Erythroblast (primary cell): ENCODE results near the gene CEACAM5.
"Not testable (repeated sequence)": the region's sequence is repeated elsewhere in the genome, so short reads cannot be mapped to it uniquely, and the experiment has no call there.

ENCODE experiments used
- DNase-seq, 2 experiments: peaks; one replicate each; lab custom pipeline; 2025; lab: John Stamatoyannopoulos, UW
- GATA1 ChIP-seq: IDR thresholded peaks from 2 replicates; pipeline ENCODE4 v1.6.1; 2011; ENCODE audit warnings: low read depth, mild to moderate bottlenecking, control low read depth, low read length, moderate library complexity
- POLR2A ChIP-seq: IDR thresholded peaks from 2 replicates; pipeline ENCODE4 v1.6.1; 2011; ENCODE audit warnings: mild to moderate bottlenecking, low read length

The CEACAM5 gene

DNA sequence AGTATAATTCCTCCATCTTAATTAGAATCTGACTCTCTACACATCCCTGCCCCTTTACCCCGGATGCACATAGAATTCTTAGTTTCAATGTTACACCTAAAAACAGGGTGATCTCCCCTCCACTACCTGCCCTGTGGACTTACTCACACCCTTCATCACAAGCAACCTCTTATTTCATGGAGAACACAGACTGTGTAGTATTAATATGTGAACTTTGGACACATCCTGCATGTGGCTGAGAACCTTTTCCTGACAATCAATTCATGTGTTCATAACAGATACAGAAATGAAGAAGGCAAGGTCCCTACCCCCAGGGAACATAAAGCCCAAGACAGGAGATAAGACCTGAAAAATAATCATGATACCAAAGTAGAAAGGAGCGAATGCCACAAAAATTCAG lies 58.7 kb downstream of the CEACAM5 start:
- DNase-seq, result no peak
- no peak for TF ChIP-seq POLR2A
- no peak for TF ChIP-seq GATA1

DNA sequence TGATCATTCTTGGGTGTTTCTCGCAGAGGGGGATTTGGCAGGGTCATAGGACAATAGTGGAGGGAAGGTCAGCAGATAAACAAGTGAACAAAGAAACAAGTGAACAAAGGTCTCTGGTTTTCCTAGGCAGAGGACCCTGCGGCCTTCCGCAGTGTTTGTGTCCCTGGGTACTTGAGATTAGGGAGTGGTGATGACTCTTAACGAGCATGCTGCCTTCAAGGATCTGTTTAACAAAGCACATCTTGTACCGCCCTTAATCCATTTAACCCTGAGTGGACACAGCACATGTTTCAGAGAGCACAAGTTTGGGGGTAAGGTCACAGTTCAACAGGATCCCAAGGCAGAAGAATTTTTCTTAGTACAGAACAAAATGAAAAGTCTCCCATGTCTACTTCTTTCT lies 59.7 kb downstream of the CEACAM5 start:
- not testable (repeated sequence) for DNase-seq

DNA sequence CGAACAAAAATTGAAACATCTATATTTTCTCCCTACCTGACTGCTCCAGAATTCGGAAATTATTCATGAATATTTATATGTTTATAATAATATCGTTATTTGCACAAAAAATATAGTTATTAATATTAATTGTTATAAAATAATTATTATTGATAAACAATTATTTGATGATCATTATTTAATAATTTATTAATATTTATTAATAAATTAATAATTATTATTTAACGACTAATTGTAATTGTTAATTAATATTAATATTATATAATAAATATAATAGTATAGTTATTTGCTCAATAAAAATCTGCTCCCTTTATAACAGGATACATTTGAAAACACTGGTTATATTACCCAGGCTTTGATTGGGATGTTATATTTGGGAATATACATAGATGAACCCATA lies 61.2 kb downstream of the CEACAM5 start:
- DNase-seq, result no peak
- TF ChIP-seq POLR2A (no peak), GATA1 (no peak)

DNA sequence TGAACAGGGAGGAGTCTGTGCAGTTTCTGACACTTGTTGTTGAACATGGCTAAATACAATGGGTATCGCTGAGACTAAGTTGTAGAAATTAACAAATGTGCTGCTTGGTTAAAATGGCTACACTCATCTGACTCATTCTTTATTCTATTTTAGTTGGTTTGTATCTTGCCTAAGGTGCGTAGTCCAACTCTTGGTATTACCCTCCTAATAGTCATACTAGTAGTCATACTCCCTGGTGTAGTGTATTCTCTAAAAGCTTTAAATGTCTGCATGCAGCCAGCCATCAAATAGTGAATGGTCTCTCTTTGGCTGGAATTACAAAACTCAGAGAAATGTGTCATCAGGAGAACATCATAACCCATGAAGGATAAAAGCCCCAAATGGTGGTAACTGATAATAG lies 63.0 kb downstream of the CEACAM5 start:
- no peak for DNase-seq
- TF ChIP-seq GATA1, result no peak
- TF ChIP-seq POLR2A, result no peak

DNA sequence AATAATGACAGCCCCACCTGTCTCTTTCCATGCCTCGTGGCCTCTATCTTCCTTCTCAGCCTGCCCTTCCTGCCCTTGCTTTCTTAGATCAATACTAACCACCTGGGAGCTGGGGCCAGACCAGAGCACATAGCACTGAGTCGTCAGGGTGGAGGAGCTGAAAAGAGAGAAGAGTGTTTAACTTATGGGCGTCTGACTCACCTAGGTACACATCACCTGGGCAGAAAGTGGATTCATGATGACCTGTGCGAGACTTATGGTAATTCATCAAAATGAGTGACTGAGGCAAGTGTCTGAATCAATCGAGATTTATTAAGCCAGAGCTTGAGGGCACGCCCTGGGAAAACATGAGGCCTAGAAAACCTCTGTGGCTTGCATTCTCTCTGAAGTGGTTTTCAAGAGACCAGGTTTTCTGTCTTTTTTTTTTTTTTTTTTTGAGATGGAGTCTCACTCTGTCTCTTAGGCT lies 66.1 kb downstream of the CEACAM5 start:
- TF ChIP-seq GATA1, result no peak
- TF ChIP-seq POLR2A, result no peak
- no peak for DNase-seq

DNA sequence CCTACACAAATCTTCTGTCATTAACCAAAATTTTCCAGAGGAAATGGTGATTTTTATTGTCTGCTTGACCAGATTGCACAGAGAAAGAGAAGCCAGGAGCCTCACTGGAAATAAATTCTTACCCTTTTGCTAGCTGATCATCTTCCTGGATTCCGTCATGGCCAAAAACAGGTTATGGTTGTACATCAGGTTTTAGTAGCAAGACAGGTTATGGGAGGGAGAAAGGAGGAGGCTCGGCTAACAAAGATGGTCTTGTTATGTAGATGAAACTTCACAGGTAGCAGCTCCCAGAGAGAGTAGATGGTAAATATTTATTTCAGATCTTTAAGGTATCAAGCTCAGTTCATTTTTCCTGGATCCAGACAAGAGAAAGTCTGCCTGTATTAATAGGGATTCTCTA lies 68.3 kb downstream of the CEACAM5 start:
- no peak for TF ChIP-seq POLR2A
- no peak for TF ChIP-seq GATA1
- no peak for DNase-seq
